M059J (cell line): Measurements from ENCODE around the gene PDLIM1. TPM values are rescaled to one million over a fixed set of nuclear protein-coding genes. Genes with fewer than 3 reads are reported as not detected.

Experiments used
- DNase-seq: peaks from one replicate; pipeline ENCODE4 v3.0.0-alpha.2; 2012; ENCODE audit warnings: low read depth
- total RNA-seq: library from RNA; depleted of rRNA; stranded (reverse); fragments of >200 nt; shearing (Covaris generic); gene quantifications from 2 replicates; pipeline ENCODE4 v1.2.3, GENCODE V29; 2014

Gene PDLIM1
- total RNA-seq, 1 experiment from 2014 or later = 69.1 TPM

- no peak for DNase-seq
Measured at GRCh38 chr10:95265572-95265971, 25.2 kb downstream of the PDLIM1 start.

- peak; percentile 70 for DNase-seq
Measured at GRCh38 chr10:95264227-95265051, 26.4 kb downstream of the PDLIM1 start.

GRCh38 chr10:95263864-95264226 is 27.0 kb downstream of the PDLIM1 start:
- no peak for DNase-seq

- DNase-seq = no peak
Measured at GRCh38 chr10:95262763-95263518, 27.9 kb downstream of the PDLIM1 start.

- peak; percentile 31 for DNase-seq
Measured at GRCh38 chr10:95261926-95262325, 28.9 kb downstream of the PDLIM1 start.

- DNase-seq = peak; percentile 78
Measured at GRCh38 chr10:95260909-95261552, 29.8 kb downstream of the PDLIM1 start.

GRCh38 chr10:95260397-95260881 is 30.4 kb downstream of the PDLIM1 start:
- DNase-seq = peak; percentile 96

- no peak for DNase-seq
Measured at GRCh38 chr10:95257849-95258248, 33.0 kb downstream of the PDLIM1 start.

- no peak for DNase-seq
Measured at GRCh38 chr10:95256268-95256667, 34.5 kb downstream of the PDLIM1 start.

GRCh38 chr10:95254629-95255028 is 36.2 kb downstream of the PDLIM1 start:
- no peak for DNase-seq

GRCh38 chr10:95253686-95254085 is 37.1 kb downstream of the PDLIM1 start:
- no peak for DNase-seq

- DNase-seq = no peak
Measured at GRCh38 chr10:95253007-95253406, 37.8 kb downstream of the PDLIM1 start.

GRCh38 chr10:95250856-95251255 is 39.9 kb downstream of the PDLIM1 start:
- DNase-seq = no peak

- no peak for DNase-seq
Measured at GRCh38 chr10:95249467-95249866, 41.3 kb downstream of the PDLIM1 start.

- no peak for DNase-seq
Measured at GRCh38 chr10:95248989-95249388, 41.8 kb downstream of the PDLIM1 start.

- no peak for DNase-seq
Measured at GRCh38 chr10:95247881-95248583, 42.8 kb downstream of the PDLIM1 start.

- peak; percentile 88 for DNase-seq
Measured at GRCh38 chr10:95247200-95247880, 43.5 kb downstream of the PDLIM1 start.

- DNase-seq = peak; percentile 78
Measured at GRCh38 chr10:95246582-95247051, 44.2 kb downstream of the PDLIM1 start.

- no peak for DNase-seq
Measured at GRCh38 chr10:95245425-95246055, 45.3 kb downstream of the PDLIM1 start.

GRCh38 chr10:95244152-95244551 is 46.7 kb downstream of the PDLIM1 start:
- no peak for DNase-seq

GRCh38 chr10:95243318-95243617 is 47.5 kb downstream of the PDLIM1 start:
- DNase-seq = no peak
